Measurements from ENCODE around the gene AAK1.
A peak's percentile ranks its signal among the peaks of the same experiment; 100 is the strongest.

GRCh38 chr2:69436938-69437750, 206.4 kb downstream of the AAK1 start, which contains the start of gene NFU1:
- TF ChIP-seq YY1 (IDR thresholded peaks at IDR 0.05; ENCODE audit: insufficient read depth, insufficient read length) (peak; percentile 75), SUZ12 (IDR thresholded peaks at IDR 0.05; ENCODE audit: extremely low read depth, insufficient read depth, insufficient read length) (no peak)

Data from NT2/D1 (cell line).